ENCODE data around the gene DYSF.

DNA sequence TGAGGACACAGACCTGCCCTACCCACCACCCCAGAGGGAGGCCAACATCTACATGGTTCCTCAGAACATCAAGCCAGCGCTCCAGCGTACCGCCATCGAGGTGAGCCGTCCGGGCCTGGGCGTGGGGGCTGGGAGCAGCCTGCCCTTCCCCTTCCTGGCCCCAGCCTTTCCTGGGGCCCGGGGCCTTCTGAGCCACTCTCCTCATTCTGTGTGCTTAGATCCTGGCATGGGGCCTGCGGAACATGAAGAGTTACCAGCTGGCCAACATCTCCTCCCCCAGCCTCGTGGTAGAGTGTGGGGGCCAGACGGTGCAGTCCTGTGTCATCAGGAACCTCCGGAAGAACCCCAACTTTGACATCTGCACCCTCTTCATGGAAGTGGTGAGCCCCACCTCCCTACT, 157.9 kb downstream of the DYSF start:
- TF ChIP-seq, protein P1, sequence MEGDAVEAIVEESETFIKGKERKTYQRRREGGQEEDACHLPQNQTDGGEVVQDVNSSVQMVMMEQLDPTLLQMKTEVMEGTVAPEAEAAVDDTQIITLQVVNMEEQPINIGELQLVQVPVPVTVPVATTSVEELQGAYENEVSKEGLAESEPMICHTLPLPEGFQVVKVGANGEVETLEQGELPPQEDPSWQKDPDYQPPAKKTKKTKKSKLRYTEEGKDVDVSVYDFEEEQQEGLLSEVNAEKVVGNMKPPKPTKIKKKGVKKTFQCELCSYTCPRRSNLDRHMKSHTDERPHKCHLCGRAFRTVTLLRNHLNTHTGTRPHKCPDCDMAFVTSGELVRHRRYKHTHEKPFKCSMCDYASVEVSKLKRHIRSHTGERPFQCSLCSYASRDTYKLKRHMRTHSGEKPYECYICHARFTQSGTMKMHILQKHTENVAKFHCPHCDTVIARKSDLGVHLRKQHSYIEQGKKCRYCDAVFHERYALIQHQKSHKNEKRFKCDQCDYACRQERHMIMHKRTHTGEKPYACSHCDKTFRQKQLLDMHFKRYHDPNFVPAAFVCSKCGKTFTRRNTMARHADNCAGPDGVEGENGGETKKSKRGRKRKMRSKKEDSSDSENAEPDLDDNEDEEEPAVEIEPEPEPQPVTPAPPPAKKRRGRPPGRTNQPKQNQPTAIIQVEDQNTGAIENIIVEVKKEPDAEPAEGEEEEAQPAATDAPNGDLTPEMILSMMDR (IDR thresholded peaks at IDR 0.05): no peak
- TF ChIP-seq POLR2A (IDR thresholded peaks at IDR 0.05): no peak
- TF ChIP-seq POLR2AphosphoS5 (IDR thresholded peaks at IDR 0.05): no peak
- TF ChIP-seq EP300 (IDR thresholded peaks at IDR 0.05; ENCODE audit: low read depth): no peak

Data from transverse colon (tissue), 4 donors.